NB4 (cell line): ENCODE data around the gene TMEM35B.

ENCODE experiments used
- POLR2A ChIP-seq: IDR thresholded peaks from 2 replicates; pipeline ENCODE4 v1.6.1; 2011; ENCODE audit warnings: mild to moderate bottlenecking; ENCODE audit not compliant: insufficient read length; ENCODE audit errors: extremely low read depth
- TF ChIP-seq, protein P1 (sequence below): IDR thresholded peaks from one replicate; pipeline ENCODE4 v1.5.1; 2012; ENCODE audit warnings: low read depth, low read length
- TF ChIP-seq, protein P2 (sequence below): IDR thresholded peaks from 2 replicates; pipeline ENCODE4 v1.6.1; 2011; ENCODE audit warnings: low read depth, low read length

DNA sequence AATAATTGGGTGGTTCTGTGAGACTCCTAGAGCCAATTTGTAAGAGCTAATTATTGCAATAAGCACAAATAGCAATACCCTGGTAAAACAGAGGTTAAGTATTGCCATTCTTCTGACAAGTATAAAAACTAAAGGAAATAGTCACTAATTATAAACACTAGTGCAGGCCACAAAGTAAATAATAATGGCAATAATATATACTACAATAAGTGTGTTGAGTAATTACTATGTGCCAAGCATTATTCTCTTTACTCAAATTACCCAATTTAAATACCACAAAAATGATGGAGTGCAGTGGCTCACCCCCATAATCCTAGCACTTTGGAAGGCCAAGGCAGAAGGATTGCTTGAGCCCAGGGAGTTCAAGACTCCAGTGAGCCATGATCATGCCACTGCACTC, 31.3 kb upstream of the TMEM35B start:
- no peak for TF ChIP-seq POLR2A
- TF ChIP-seq, protein P1, sequence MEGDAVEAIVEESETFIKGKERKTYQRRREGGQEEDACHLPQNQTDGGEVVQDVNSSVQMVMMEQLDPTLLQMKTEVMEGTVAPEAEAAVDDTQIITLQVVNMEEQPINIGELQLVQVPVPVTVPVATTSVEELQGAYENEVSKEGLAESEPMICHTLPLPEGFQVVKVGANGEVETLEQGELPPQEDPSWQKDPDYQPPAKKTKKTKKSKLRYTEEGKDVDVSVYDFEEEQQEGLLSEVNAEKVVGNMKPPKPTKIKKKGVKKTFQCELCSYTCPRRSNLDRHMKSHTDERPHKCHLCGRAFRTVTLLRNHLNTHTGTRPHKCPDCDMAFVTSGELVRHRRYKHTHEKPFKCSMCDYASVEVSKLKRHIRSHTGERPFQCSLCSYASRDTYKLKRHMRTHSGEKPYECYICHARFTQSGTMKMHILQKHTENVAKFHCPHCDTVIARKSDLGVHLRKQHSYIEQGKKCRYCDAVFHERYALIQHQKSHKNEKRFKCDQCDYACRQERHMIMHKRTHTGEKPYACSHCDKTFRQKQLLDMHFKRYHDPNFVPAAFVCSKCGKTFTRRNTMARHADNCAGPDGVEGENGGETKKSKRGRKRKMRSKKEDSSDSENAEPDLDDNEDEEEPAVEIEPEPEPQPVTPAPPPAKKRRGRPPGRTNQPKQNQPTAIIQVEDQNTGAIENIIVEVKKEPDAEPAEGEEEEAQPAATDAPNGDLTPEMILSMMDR = no peak
- TF ChIP-seq, protein P2, sequence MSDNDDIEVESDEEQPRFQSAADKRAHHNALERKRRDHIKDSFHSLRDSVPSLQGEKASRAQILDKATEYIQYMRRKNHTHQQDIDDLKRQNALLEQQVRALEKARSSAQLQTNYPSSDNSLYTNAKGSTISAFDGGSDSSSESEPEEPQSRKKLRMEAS = no peak
